Activated T-helper 17 cell treated with anti-CD3 and anti-CD28 coated beads, Interleukin-2, amount 50 U/mL, for 72 hours (primary cell): ENCODE results near the gene TBC1D1. TPM values are rescaled to one million over a fixed set of nuclear protein-coding genes. Genes with fewer than 3 reads are reported as not detected.

Source experiments
- ATAC-seq: fragments of 150-1000 bp; cut with Tn5 transposase; replicated peaks from 2 replicates; pipeline ENCODE4 v1.10.0; 2021; ENCODE audit warnings: mild to moderate bottlenecking, moderate library complexity
- H3K27ac Mint-ChIP-seq: one replicate; pipeline ENCODE4 v1.8.0; 2022; ENCODE audit warnings: mixed read lengths
- H3K27me3 Mint-ChIP-seq: one replicate; pipeline ENCODE4 v1.8.0; 2022; ENCODE audit warnings: mixed read lengths
- H3K36me3 Mint-ChIP-seq: one replicate; pipeline ENCODE4 v1.8.0; 2022; ENCODE audit warnings: low read depth, mild to moderate bottlenecking, mixed read lengths
- H3K4me1 Mint-ChIP-seq: one replicate; pipeline ENCODE4 v1.8.0; 2022; ENCODE audit warnings: mixed read lengths
- H3K4me3 Mint-ChIP-seq: one replicate; pipeline ENCODE4 v1.8.0; 2022; ENCODE audit warnings: mild to moderate bottlenecking, mixed read lengths
- H3K9me3 Mint-ChIP-seq: one replicate; pipeline ENCODE4 v1.8.0; 2022; ENCODE audit warnings: mixed read lengths
- total RNA-seq, 2 donors: library from RNA; stranded (reverse); gene quantifications; one replicate each; pipeline ENCODE4 v1.2.3, GENCODE V29; 2022

TBC1D1 gene, protein sequence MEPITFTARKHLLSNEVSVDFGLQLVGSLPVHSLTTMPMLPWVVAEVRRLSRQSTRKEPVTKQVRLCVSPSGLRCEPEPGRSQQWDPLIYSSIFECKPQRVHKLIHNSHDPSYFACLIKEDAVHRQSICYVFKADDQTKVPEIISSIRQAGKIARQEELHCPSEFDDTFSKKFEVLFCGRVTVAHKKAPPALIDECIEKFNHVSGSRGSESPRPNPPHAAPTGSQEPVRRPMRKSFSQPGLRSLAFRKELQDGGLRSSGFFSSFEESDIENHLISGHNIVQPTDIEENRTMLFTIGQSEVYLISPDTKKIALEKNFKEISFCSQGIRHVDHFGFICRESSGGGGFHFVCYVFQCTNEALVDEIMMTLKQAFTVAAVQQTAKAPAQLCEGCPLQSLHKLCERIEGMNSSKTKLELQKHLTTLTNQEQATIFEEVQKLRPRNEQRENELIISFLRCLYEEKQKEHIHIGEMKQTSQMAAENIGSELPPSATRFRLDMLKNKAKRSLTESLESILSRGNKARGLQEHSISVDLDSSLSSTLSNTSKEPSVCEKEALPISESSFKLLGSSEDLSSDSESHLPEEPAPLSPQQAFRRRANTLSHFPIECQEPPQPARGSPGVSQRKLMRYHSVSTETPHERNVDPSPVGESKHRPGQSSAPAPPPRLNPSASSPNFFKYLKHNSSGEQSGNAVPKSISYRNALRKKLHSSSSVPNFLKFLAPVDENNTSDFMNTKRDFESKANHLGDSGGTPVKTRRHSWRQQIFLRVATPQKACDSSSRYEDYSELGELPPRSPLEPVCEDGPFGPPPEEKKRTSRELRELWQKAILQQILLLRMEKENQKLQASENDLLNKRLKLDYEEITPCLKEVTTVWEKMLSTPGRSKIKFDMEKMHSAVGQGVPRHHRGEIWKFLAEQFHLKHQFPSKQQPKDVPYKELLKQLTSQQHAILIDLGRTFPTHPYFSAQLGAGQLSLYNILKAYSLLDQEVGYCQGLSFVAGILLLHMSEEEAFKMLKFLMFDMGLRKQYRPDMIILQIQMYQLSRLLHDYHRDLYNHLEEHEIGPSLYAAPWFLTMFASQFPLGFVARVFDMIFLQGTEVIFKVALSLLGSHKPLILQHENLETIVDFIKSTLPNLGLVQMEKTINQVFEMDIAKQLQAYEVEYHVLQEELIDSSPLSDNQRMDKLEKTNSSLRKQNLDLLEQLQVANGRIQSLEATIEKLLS (N-terminal part only)
- 10 to 100 TPM; 29.9 to 39.0 TPM for total RNA-seq

DNA sequence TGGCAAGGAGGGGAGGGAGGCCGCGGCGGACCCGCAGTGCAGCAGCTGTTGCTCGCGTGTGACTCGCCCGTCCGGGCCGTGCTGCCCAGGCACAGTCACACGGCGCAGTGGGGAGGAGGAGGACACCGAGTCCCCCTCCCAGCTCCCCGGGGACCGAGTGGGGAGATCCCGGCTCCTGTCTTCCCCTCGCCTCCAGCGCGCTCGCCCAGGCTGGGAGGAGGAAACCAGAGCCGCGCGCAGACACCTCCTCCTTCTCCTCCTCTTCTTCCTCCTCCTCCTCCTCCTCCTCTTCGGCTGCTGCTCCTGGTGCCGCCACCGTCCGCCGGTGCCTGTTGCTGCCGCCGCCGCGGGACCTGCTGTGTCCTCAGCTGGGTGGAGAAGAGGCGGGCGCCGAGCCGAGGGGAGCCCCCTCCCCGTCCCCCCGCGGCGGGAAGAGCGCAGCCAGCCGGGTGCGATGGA lies at the start of gene TBC1D1:
Gene TBC1D1 (plus strand): TSS at position 284 of the 459 bp plus-strand sequence. CDS start 11,012 bp downstream, outside the sequence.
- Mint-ChIP-seq H3K4me3 (peak within 1 kb of the TSS; percentile 86), H3K36me3 (no peaks in the 10 kb centered on the region), H3K27me3 (no peaks in the 10 kb centered on the region), H3K27ac (peak within 1 kb of the TSS; percentile 86), H3K4me1 (peaks cover 17% of the 10 kb centered on the region), H3K9me3 (no peaks in the 10 kb centered on the region)
- ATAC-seq, result peak; percentile 55

DNA sequence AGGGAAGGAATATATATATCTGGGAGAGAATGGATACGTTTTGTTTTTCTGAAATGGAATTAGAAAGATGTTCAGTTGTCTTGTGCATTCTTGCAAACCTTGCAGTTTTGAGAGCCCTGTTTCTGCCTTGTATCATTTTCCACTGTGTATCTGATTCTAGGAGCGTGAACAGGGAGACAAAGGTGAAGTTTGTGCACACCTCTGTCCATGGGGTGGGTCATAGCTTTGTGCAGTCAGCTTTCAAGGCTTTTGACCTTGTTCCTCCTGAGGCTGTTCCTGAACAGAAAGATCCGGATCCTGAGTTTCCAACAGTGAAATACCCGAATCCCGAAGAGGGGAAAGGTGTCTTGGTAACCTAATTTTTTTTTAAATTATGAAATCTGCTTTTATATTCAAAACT lies 46.7 kb upstream of the TBC1D1 start:
- no peak overlapping the region for H3K4me3 Mint-ChIP-seq
- H3K9me3 Mint-ChIP-seq, result no peaks in the 10 kb centered on the region
- ATAC-seq, result no peak
- H3K4me1 Mint-ChIP-seq, result no peaks in the 10 kb centered on the region
- H3K36me3 Mint-ChIP-seq, result peaks cover 94% of the 10 kb centered on the region
- no peak overlapping the region for H3K27ac Mint-ChIP-seq
- H3K27me3 Mint-ChIP-seq, result no peaks in the 10 kb centered on the region

DNA sequence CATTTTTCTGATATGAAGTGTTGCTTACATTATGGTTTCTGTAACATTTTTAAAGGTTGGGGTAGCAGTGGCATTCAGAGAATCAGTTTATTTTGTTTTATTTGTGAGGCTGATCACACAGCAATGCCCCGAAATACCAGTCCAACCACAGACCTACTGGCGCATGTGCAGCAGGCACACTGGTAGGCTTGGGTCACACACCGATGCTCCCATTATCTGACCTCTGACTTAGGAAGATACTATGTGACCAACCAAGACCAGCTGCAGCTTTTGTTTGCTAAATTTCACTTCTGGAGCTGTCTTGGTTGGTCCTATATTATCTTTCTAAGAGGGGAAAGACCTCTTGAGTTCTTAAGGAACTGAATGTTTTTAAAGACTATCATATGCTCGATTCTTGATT lies 45.7 kb upstream of the TBC1D1 start:
- Mint-ChIP-seq H3K36me3 (peaks cover 93% of the 10 kb centered on the region), H3K27me3 (no peaks in the 10 kb centered on the region), H3K27ac (no peak overlapping the region), H3K4me3 (no peak overlapping the region), H3K4me1 (no peaks in the 10 kb centered on the region), H3K9me3 (no peaks in the 10 kb centered on the region)
- ATAC-seq, result no peak

DNA sequence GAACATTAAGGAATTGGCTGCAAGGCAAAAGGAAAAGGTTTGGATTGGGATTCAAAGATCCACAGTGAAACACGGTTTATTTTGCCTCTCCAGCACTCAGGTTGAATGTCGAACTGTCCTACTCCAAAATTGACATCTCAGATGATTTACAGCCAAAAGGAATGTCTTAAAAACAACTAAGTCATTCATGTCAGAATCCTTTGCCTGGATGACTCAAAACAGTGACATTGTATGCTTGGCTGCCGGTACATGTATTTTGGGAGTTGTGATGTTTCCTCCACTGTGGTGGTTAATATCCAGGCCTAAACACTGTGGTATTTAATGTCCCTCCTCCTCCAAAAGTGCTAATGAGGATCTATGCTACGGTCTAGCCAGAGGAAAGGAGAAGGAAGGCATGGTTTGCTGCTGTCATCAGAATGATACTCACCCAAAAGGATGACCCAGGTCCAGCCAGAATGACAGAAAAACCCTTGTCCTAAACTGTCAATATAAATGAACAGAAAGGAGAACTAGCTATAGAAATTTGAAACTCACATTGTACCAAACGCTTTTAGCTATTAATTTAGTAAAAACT lies 43.5 kb upstream of the TBC1D1 start:
- Mint-ChIP-seq H3K36me3 (peaks cover 95% of the 10 kb centered on the region), H3K27me3 (no peaks in the 10 kb centered on the region), H3K4me1 (no peaks in the 10 kb centered on the region), H3K27ac (peak overlapping the region; percentile 56), H3K9me3 (no peaks in the 10 kb centered on the region), H3K4me3 (no peak overlapping the region)
- no peak for ATAC-seq

DNA sequence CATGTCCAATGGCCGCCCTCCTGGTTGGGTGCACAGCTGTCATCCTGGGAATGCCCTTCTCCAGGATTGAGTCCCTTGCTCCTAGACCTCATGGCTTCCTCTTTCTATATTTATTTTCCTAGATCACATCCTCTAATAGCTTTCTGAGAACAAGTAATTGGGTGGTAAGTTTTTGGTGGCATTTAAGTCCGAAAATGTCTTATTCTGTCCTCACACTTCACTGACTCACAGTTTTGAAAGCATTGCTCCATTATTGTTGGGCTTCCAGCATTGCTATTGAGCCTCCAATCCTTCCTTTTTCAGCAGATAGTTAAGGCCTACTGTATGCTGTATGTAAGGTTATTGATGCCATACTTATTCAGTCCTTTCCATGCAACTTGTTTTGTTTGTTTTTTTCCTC lies 38.5 kb upstream of the TBC1D1 start:
- peaks cover 95% of the 10 kb centered on the region for H3K36me3 Mint-ChIP-seq
- ATAC-seq, result no peak
- H3K27me3 Mint-ChIP-seq, result no peaks in the 10 kb centered on the region
- no peak overlapping the region for H3K27ac Mint-ChIP-seq
- H3K9me3 Mint-ChIP-seq, result no peaks in the 10 kb centered on the region
- H3K4me1 Mint-ChIP-seq, result no peaks in the 10 kb centered on the region
- H3K4me3 Mint-ChIP-seq, result no peak overlapping the region

DNA sequence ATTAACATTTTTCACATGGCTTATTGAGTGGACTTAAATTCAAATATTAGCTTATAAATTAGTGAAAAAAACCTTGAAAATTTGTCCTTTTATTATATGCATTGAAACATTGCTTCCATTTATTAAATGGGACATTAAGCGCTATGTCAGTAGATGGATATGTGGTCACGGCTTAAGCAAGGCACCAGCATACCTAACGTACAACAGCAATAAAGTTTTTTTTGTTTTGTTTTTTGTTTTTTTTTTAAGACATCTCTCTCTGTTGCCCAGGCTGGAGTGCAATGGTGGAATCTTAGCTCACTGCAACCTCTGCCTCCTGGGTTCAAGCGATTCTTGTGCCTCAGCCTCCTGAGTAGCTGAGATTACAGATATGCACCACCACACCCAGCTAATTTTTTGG lies 32.8 kb upstream of the TBC1D1 start:
- no peaks in the 10 kb centered on the region for H3K27me3 Mint-ChIP-seq
- no peaks in the 10 kb centered on the region for H3K9me3 Mint-ChIP-seq
- H3K4me3 Mint-ChIP-seq, result no peak overlapping the region
- no peaks in the 10 kb centered on the region for H3K4me1 Mint-ChIP-seq
- ATAC-seq, result no peak
- no peak overlapping the region for H3K27ac Mint-ChIP-seq
- H3K36me3 Mint-ChIP-seq, result peaks cover 91% of the 10 kb centered on the region

DNA sequence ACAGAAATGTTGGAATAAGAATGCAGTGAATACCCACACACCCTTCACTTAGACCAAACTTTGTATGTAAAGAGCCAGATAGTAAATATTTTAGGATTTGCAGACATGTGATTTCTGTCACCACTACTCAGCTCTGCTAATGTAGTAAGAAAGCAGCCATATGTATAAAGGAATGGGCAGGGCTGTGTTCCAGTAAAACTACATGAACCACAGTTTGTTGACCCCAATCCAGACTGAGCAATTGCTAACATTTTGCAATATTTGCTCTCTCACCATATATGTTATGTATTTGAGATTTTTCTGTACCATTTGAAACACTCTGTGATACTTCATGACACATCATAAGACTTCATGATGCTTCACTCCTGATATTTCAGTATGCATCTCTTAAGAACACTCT lies 32.0 kb upstream of the TBC1D1 start:
- ATAC-seq, result no peak
- Mint-ChIP-seq H3K4me1 (no peaks in the 10 kb centered on the region), H3K27me3 (no peaks in the 10 kb centered on the region), H3K9me3 (no peaks in the 10 kb centered on the region), H3K27ac (no peak overlapping the region), H3K36me3 (peaks cover 91% of the 10 kb centered on the region), H3K4me3 (no peak overlapping the region)

DNA sequence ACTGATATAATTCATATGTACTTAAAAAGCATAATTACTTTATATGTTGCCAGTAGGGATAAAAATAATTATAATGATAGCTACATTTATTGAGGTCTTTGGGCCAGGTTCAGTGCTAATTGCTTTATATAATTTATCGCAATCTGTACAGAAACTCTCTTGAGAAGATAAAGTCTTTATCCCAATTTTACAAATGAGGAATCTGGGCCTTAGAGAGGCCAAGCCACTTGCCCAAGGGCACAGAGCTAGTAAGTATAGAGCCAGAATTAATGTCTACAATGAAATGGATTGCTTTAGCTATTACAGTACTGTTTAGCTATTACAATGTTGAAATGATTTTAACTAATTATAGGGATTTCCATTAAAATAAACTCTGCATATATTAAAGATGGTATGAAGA lies 30.6 kb upstream of the TBC1D1 start:
- H3K4me3 Mint-ChIP-seq, result no peak overlapping the region

DNA sequence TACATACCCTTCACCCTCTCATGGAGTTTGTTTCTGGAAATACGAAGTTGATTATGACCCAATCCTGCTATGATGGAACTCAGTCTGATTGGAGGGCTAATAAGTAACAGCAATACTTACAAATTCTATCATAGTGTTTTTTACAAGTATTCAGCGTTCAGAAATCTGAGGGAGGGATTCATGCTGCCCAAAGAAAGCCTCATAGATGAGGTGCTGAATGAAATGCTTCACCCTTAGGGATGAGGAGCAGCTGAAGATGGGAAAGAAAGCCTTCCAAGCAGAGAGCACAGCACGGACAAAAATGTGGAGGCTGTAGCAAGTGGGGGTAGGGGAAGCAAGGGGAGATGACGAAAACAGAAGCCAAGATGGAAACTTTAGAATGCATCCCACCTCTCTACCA lies 27.9 kb upstream of the TBC1D1 start:
- ATAC-seq, result no peak
- no peaks in the 10 kb centered on the region for H3K9me3 Mint-ChIP-seq
- peaks cover 77% of the 10 kb centered on the region for H3K36me3 Mint-ChIP-seq
- no peaks in the 10 kb centered on the region for H3K4me1 Mint-ChIP-seq
- no peak overlapping the region for H3K27ac Mint-ChIP-seq
- H3K27me3 Mint-ChIP-seq, result no peaks in the 10 kb centered on the region
- H3K4me3 Mint-ChIP-seq, result no peak overlapping the region

More for the DNA sequence above, 30.6 kb upstream of the TBC1D1 start:
- no peak for ATAC-seq
- no peaks in the 10 kb centered on the region for H3K27me3 Mint-ChIP-seq
- H3K4me1 Mint-ChIP-seq, result no peaks in the 10 kb centered on the region
- H3K9me3 Mint-ChIP-seq, result no peaks in the 10 kb centered on the region
- H3K36me3 Mint-ChIP-seq, result peaks cover 79% of the 10 kb centered on the region
- H3K27ac Mint-ChIP-seq, result no peak overlapping the region

DNA sequence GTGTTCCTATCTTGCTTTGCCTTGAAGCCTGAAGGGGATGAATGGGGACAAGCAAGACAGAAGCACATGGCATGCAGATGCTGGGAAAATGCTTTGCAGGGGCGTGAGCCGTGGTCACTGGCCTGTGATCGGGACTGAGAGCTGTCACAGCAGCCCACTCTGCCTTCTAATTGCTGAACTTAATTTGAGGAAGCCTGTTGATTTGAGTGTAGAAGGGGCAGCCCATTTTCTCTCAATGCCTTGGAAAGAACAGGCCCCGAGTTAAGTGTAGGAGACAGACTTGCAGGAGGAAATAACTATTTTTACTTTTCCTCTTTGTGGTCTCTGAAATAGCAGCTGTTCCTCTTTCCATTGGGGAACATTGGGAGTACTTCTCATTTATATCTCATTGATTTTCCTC lies 26.1 kb upstream of the TBC1D1 start:
- peaks cover 62% of the 10 kb centered on the region for H3K36me3 Mint-ChIP-seq
- no peak overlapping the region for H3K27ac Mint-ChIP-seq
- no peaks in the 10 kb centered on the region for H3K27me3 Mint-ChIP-seq
- H3K9me3 Mint-ChIP-seq, result no peaks in the 10 kb centered on the region
- no peak for ATAC-seq
- H3K4me1 Mint-ChIP-seq, result no peaks in the 10 kb centered on the region
- H3K4me3 Mint-ChIP-seq, result no peak overlapping the region

DNA sequence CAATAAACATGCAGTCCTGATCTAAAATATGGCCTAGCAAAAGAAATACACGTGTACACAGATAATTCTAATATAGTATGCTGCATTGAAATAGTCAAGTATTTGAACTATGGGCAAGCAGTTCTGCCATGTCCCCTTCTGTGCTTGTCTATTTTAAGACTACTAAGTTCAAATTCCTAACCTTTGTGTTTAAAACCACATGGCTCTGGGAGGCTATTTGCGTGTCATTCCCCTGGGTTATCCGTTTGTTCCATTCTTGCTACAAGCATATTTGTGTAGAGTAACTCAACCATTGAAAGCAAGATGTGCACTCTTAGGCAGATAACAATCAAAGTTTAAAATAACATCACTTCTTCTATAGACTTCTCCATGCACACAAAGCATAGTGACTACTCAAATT lies 25.4 kb upstream of the TBC1D1 start:
- ATAC-seq, result no peak
- Mint-ChIP-seq H3K4me1 (no peaks in the 10 kb centered on the region), H3K27me3 (no peaks in the 10 kb centered on the region), H3K27ac (no peak overlapping the region), H3K9me3 (no peaks in the 10 kb centered on the region), H3K36me3 (peaks cover 56% of the 10 kb centered on the region), H3K4me3 (no peak overlapping the region)

DNA sequence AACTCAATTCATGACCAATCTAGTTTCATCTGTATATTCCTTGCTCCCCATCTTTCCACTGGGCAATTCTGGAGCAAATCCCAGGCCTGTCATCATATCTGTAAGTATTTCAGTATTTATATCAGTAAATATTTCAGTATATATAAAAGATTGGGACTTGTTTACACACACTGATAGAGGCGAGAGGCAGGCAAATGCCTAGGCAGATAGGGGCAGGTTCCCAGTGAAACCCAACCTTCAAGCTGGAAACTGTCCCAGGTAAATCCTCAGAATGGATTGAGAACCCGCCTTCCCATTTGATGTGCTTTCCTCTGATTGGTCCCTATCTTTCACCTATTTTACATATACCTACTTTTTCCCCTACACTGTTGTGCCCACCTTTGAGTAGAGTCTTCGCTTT lies 23.8 kb upstream of the TBC1D1 start:
- no peak for ATAC-seq
- no peak overlapping the region for H3K4me3 Mint-ChIP-seq
- H3K27ac Mint-ChIP-seq, result no peak overlapping the region
- H3K36me3 Mint-ChIP-seq, result peaks cover 40% of the 10 kb centered on the region
- no peaks in the 10 kb centered on the region for H3K9me3 Mint-ChIP-seq
- no peaks in the 10 kb centered on the region for H3K27me3 Mint-ChIP-seq
- peaks cover 4% of the 10 kb centered on the region for H3K4me1 Mint-ChIP-seq

DNA sequence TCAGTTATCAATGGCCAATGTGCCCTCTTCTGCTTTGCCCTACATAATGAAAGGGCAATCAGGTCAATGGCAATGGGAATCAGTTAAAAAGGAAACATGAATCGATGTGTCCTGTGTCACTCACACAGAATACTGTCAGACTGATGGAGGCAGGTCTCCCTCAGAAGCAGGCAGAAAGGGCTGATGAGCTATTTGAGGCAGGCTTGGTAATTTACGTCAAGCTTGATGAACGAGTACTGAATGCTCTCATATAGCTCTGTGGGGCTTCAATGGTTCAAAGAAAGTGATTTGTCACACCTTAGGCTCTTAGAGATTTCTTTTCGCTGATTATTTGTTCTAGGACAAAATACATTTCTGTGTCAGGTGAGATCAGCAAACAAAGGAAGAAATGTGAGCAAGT lies 22.6 kb upstream of the TBC1D1 start:
- no peak for ATAC-seq
- Mint-ChIP-seq H3K4me3 (no peak overlapping the region), H3K9me3 (no peaks in the 10 kb centered on the region), H3K4me1 (peaks cover 5% of the 10 kb centered on the region), H3K27me3 (no peaks in the 10 kb centered on the region), H3K36me3 (peaks cover 29% of the 10 kb centered on the region), H3K27ac (no peak overlapping the region)
